ENCODE results near the gene GNS.

- no peak for TF ChIP-seq HDGF (IDR thresholded peaks at IDR 0.05; ENCODE audit: borderline replicate concordance)
- no peak for TF ChIP-seq SUZ12 (IDR thresholded peaks at IDR 0.05)
These were observed 22.3 kb upstream of the GNS start for GRCh38 chr12:64781280-64782190.

All from HEK293T (cell line).